Brain microvascular endothelial cell (primary cell): Measurements from ENCODE around the gene GRM2.

Experiments used
- DNase-seq: peaks from one replicate; pipeline ENCODE4 v3.0.0-alpha.2; 2020
- H3K27ac ChIP-seq: fragments of 250-450 bp; sonication (Bioruptor Pico); 2 replicates; pipeline ENCODE4 v1.5.1; 2020; ENCODE audit warnings: mild to moderate bottlenecking, moderate library complexity
- H3K27me3 ChIP-seq: fragments of 250-450 bp; sonication (Bioruptor Pico); replicated peaks from 2 replicates; pipeline ENCODE4 v1.5.1; 2020; ENCODE audit warnings: mild to moderate bottlenecking
- H3K36me3 ChIP-seq: fragments of 250-450 bp; sonication (Bioruptor Pico); replicated peaks from 2 replicates; pipeline ENCODE4 v1.5.1; 2020; ENCODE audit warnings: mild to moderate bottlenecking
- H3K4me3 ChIP-seq: 2 replicates; pipeline ENCODE4 v1.5.1; 2011; ENCODE audit warnings: low read depth, mild to moderate bottlenecking, control low read depth, low read length, moderate library complexity
- in situ Hi-C: cut with HindIII; loops from 2 replicates; pipeline ENCODE4 v1.10.0; 2017; ENCODE audit warnings: low sequenced_read_pairs, low pct_ligation_motif_present
- TF ChIP-seq, protein P1 (sequence below): IDR thresholded peaks from 2 replicates; pipeline ENCODE4 v1.5.1; 2011; ENCODE audit warnings: low read depth, mild to moderate bottlenecking, moderate library complexity, low read length, control low read depth, inconsistent platforms; ENCODE audit errors: missing control alignments

GRM2 gene

DNA sequence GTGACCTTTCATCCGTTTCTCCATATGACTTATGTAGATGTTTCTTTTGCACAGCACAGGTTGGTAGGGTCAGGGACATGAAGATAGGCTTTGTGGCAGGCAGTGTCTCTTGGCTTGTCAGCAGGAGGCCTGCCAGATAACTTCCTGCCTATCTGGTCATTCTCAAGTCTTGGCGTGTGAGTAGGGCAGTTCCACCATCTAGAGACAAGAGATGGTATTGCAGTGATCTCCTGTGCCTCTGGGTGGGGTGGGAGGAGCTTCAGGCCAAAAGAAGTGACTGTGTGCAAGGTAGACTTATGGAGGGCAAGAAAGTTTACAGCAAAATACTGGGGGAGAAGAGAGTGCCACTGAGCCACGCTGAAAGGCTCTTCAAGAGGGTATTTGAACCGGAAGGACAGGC lies 24.8 kb upstream of the GRM2 start:
- in situ Hi-C loops, result no loop called here

DNA sequence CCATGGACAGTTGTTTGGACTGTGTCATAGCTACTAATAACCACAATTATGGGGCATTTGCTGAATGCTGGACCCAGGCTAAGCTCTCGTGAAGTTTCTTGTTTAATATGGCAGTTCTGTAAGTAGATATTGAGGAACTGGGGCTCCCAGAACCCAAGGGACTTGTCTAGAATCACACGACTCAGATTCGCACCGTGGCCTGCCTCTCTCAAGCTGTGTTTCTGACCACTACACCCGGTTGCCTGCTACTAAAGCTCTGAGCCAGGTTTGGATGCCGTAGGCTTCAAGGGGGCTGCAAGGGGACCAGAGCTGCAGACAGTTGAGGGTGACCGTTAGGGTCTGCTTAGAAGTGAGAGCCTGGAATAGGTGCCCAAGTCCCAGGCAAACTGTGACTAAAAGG lies 24.3 kb upstream of the GRM2 start:
- in situ Hi-C loops, result no loop called here
- TF ChIP-seq, protein P1, sequence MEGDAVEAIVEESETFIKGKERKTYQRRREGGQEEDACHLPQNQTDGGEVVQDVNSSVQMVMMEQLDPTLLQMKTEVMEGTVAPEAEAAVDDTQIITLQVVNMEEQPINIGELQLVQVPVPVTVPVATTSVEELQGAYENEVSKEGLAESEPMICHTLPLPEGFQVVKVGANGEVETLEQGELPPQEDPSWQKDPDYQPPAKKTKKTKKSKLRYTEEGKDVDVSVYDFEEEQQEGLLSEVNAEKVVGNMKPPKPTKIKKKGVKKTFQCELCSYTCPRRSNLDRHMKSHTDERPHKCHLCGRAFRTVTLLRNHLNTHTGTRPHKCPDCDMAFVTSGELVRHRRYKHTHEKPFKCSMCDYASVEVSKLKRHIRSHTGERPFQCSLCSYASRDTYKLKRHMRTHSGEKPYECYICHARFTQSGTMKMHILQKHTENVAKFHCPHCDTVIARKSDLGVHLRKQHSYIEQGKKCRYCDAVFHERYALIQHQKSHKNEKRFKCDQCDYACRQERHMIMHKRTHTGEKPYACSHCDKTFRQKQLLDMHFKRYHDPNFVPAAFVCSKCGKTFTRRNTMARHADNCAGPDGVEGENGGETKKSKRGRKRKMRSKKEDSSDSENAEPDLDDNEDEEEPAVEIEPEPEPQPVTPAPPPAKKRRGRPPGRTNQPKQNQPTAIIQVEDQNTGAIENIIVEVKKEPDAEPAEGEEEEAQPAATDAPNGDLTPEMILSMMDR, result no peak
- Histone ChIP-seq H3K27me3 (no peaks in the 10 kb centered on the region), H3K36me3 (peaks cover 2% of the 10 kb centered on the region), H3K27ac (no peak overlapping the region), H3K4me3 (no peak overlapping the region)
- DNase-seq, result no peak

More for the DNA sequence above, 24.8 kb upstream of the GRM2 start:
- Histone ChIP-seq H3K4me3 (no peak overlapping the region), H3K27ac (no peak overlapping the region), H3K27me3 (no peaks in the 10 kb centered on the region), H3K36me3 (peaks cover 2% of the 10 kb centered on the region)
- peak; percentile 87 for DNase-seq
- TF ChIP-seq, protein P1, result peak; percentile 90

DNA sequence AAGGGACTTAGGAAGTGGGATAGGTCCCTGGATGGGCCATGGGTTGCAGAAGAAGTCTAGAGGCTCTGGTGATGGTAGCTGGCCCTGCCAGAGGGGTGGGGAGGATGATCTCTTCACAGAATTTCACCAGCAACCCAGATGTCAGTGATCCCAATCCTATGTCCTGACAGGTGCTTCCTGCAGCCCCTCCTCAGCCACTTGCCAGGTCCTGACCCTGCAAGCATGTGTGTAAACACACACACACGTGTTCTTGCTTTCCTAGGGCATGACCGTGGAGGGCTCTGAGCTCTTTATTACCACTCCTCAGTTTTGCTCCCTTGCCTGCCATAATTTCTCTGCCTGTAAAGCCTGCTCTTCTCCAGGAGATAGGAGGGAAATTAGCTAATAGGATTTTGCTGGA lies 23.3 kb upstream of the GRM2 start:
- TF ChIP-seq, protein P1, result no peak
- Histone ChIP-seq H3K4me3 (no peak overlapping the region), H3K36me3 (peaks cover 2% of the 10 kb centered on the region), H3K27ac (no peak overlapping the region), H3K27me3 (no peaks in the 10 kb centered on the region)
- DNase-seq, result no peak
- in situ Hi-C loops, result no loop called here

DNA sequence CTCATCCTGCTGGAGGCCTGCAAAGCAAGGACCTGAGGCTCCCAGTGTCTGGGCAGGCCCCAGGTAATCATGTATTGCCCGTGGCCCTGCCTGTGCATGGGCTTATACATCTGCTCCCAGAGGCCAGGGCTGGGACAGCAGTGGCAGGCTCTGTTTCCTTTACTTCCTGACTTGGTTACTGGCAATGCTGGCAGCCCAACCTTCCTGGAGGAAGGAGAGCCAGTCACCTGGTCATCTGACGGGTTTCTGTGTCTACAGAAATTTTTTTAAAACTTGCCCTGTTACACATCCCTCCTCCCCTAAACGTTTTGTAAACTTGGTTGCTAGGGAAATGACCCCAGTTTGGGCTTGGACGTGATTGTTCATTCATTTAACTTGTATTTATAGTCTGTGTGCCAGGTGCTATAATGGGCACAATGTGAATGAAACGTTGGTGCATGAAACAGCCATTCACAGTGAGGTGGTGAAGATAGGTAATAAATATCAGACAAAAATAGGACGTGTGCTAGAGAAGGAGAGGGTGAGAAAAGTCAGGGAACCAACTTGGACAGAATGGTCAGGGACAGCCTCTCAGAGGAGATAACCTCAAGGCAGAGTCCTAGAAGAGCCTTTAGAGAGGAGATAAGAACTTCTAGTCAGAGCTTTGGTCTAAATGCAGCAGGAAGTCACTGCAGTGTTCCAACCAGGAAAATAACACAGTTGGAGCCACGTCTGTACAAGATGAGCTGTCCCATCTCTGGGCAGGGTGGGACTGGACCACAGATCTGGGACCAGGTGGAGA lies 21.7 kb upstream of the GRM2 start:
- TF ChIP-seq, protein P1, result no peak
- Histone ChIP-seq H3K27me3 (no peaks in the 10 kb centered on the region), H3K36me3 (peaks cover 2% of the 10 kb centered on the region), H3K4me3 (no peak overlapping the region), H3K27ac (no peak overlapping the region)
- in situ Hi-C loops, result no loop called here
- no peak for DNase-seq

DNA sequence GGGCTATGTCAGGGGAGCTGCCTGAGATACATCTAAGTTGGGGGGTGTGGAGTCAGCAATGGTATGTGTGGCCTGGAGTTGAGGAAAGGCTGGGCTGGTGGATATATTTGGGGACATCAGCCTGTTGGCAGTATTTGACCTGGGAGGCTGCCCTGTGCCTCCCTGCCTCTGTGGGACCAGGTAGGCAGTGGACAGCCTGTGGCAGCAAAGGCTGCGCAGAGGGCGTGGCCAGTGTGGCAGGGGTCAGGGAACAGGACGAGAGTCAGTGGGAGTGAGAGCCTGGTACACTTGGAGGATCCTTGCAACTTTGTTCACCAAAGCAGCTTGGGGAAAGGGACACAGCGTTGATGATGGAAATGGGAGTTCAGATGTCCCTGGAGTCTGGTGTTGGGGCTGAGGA lies 20.8 kb upstream of the GRM2 start:
- TF ChIP-seq, protein P1, result no peak
- no peak overlapping the region for H3K4me3 ChIP-seq
- peaks cover 2% of the 10 kb centered on the region for H3K36me3 ChIP-seq
- no peaks in the 10 kb centered on the region for H3K27me3 ChIP-seq
- DNase-seq, result no peak
- no peak overlapping the region for H3K27ac ChIP-seq
- in situ Hi-C loops, result no loop called here
